Stimulated activated CD8-positive, alpha-beta memory T cell treated with anti-CD3 and anti-CD28 coated beads, Interleukin-12 subunit alpha, Interleukin-12 subunit beta, amount 100 ng/mL, for 24 hours (primary cell): ENCODE data around the gene PTPRK.
"Not testable (repeated sequence)": the region's sequence is repeated elsewhere in the genome, so short reads cannot be mapped to it uniquely, and the experiment has no call there.

Experiments used
- DNase-seq: peaks from one replicate; pipeline ENCODE4 v3.0.0-alpha.2; 2020; ENCODE audit errors: extremely low read depth

PTPRK gene

GRCh38 chr6:128018821-128019220 is 501.6 kb downstream of the PTPRK start:
- no peak for DNase-seq

- DNase-seq = no peak
Measured at GRCh38 chr6:128017288-128017687, 503.1 kb downstream of the PTPRK start.

DNA sequence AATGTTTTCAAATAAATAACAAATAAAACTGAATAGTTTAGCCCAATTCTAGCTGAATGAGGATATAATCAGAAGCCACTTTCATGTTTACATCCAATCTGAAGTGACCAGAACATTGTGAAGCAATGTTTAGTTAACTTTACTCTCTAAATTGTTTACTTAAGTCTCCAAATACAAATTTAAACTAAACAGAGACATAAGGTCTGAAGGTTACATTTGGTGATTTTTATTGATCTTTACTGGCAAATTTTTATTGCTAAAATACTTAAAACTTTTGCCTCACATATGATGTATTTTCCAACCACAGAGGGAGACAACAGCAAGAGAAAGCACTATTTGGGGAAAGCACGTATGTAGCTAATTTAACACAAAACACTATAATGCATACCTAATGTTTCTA is 512.7 kb downstream of the PTPRK start:
- DNase-seq = no peak

GRCh38 chr6:128005009-128005408 is 515.4 kb downstream of the PTPRK start:
- DNase-seq = no peak

- DNase-seq = no peak
Measured at GRCh38 chr6:128000363-128000762, 520.0 kb downstream of the PTPRK start.

GRCh38 chr6:127998985-127999384 is 521.4 kb downstream of the PTPRK start:
- no peak for DNase-seq

DNA sequence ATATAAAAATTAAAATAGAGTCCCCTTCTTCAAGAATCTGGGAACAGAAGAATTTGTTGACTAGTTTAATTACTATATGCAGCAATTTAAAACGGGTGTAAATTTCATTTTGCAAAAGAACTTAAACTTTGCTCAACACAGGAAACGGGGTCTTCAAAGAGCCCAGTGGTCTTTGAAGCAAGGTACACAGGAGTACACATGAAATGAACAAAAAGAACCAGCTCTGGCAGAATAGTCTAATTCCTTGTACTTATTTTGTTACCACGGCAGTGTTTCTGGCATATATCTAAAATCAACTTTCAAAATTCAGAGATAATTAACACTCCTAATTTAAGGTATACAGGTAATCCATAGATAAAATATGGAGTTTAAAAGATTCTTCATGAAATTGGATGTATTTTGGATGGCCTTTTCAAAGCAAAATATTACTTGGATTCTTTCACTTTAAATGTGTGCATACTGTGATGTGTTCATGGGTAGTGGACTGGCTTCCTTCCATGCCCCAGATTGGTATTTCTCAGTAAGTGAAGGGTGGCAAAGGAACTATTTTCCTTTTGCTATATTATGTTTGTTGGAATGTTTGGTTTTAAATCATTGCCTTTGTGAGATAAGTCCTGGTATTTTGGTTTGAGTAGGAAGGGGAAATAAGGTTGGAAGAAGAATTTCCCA is 522.8 kb downstream of the PTPRK start:
- DNase-seq = no peak

DNA sequence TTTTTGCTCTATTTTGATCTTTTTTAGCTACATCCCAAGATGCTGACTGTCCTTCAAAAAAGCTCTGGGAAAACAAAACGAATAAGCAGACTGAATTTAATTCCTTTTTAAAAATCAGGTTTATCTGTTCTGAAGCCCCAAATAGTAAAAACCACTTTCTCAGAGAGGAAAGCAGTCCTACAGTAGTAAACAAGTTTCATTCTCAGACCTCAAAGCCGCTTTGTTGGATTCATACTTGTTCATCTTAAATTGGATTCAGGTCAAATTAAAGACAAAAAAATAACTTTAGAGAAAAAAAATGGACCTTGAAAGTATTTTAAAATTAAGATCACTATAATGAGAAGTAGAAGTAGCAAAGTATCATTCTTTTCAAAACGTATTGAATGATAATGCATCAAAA is 523.5 kb downstream of the PTPRK start:
- no peak for DNase-seq

- no peak for DNase-seq
Measured at GRCh38 chr6:127992144-127992543, 528.3 kb downstream of the PTPRK start.

- no peak for DNase-seq
Measured at GRCh38 chr6:127990074-127990473, 530.3 kb downstream of the PTPRK start.

DNA sequence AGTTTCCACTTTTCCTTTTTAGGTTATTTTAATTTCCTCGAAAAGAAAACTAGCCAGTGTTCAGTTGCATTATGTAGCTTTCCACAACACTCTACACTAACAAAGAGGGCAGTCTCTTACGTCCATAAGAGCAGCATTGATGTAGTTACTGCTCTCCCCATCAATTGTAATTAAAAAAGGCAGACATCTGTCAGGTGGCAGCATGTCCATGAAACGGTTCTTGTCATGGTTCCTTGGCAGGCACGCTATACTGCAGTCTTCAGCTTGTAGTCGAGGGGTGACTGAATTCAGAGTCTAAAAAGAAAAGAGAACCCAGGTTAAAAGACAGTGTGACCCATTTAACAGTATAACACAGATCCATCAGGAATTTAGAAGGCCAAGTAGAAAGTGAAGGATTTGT is 539.4 kb downstream of the PTPRK start:
- DNase-seq = no peak

DNA sequence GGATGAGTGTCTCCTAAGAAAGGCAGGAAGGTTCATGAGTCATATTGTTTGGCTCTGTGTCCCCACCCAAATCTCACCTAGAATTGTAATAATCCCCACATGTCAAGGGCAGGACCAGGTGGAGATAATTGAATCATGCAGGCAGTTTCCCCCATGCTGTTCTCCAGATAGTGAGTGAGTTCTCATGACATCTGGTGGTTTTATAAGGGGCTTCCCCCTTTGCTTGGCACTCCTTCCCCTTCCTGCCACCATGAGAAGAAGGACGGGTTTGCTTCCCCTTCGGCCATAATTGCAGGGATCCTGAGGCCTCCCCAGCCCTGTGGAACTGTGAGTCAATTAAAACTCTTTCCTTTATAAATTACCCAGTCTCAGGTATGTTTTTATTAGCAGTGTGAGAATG is 542.2 kb downstream of the PTPRK start:
- DNase-seq = not testable (repeated sequence)

DNA sequence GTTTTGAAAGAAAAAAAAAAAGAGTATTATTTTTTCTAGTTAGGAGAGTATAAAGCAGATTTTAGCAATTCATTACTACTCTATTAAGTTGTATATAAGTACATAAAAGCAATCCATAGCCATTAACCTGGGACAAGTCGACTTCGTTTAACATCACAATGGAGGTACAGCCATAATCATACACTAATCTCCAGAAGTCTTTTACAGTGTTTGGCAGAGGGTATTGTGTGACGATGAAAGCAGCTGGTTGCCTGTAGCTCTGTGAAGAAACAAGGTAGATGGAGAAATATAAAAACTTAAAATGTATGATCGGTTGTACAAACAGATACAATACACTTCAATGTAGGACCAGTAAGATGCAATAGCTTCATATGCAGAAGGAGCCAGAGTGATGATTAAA is 543.6 kb downstream of the PTPRK start:
- DNase-seq = no peak

GRCh38 chr6:127976111-127976510 is 544.3 kb downstream of the PTPRK start:
- no peak for DNase-seq

- DNase-seq = no peak
Measured at GRCh38 chr6:127972815-127973214, 547.6 kb downstream of the PTPRK start.

DNA sequence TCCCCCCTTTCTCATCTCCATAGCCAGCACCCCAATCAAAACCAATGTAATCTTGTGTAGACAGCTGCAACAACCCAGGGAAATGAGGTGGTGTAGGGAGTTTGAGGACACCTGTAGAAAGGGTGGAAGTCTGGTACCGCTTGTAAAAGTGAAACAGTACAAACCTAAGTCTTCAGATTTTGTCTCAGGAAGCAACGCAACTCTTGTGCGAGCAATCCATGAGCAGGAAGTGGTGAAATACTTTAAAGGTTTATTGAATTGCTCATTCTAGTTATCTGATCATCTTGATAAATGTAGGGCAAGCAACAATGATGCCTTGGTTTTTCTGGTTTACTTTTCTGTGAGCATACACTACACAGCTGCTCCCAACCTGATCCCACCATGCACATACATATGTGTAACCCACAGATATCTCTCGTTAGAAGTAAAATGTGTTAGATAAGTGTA is 548.4 kb downstream of the PTPRK start:
- DNase-seq = no peak

DNA sequence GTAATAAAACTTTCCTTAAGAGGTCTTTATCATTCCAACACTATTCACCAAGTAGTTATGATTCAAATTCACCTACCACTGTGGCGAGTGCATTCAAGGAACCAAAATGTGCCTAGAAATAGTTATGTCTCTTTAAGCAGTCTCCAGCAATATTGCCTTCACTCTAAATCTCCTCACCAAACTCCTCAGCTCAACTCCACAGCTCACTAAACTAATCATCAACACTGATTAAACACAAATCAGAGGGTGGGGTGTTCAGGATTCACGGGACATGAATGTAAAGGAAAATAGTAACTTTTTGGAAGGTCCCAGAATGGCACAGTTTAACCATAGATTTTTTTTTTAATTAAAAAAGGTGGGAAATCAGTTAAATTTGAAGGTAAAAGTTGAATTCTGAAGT is 549.0 kb downstream of the PTPRK start:
- no peak for DNase-seq

- no peak for DNase-seq
Measured at GRCh38 chr6:127969701-127970100, 550.7 kb downstream of the PTPRK start.

DNA sequence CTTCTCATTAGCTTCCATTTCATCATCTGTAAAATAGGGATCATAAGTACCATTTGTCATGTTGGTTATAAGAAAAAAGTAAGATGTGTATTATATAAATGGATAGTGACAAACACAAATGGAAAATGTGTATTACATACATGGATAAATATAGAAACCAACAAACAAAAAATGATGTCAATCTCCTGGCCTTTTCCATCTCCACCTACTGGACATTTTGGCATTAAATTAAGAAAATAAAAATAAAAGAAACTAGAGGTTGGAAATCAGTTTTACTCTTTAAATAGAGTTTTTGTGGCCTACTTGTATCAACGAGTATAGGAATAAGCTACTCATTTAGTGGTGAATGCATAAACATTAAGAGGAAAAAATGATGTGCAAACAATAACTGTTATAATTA is 552.0 kb downstream of the PTPRK start:
- DNase-seq = no peak

- no peak for DNase-seq
Measured at GRCh38 chr6:127967708-127968107, 552.7 kb downstream of the PTPRK start.

DNA sequence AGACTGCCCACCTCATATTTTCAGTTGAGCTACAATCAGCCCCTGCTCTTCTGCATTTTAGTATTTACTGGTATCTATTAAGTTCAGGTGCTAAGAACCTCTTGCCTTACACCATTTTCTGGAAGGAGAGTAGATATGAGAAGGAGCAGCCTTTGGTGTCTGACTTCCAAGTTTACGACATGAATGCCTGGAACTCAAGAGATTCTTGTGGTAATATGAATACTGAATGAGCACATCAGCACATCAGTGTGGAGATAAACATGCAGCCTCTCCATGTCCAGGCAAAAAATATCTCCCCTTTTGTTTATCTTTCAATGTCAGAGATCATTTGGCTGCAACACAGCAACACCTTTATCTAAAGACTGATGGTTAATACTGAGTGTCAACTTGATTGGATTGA is 553.8 kb downstream of the PTPRK start:
- no peak for DNase-seq

GRCh38 chr6:127963495-127963894 is 556.9 kb downstream of the PTPRK start:
- DNase-seq = no peak

DNA sequence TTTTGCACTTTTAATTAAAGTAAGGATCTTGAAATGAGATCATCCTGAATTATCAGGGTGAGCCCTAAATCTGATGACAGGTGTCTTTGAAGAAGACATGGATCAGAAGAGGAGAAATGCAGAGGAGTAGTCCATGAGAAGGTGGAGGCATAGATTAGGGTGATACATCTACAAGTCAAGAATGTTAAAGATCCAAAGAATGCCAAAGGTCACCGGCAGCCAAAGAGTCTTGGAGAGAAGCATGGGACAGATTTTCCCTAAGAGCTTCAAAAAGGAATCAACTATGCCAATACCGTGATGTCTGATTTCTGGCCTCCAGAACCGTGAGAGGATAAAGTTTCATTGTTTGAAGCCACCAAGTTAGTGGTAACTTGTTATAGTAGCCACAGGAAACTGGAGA is 560.5 kb downstream of the PTPRK start:
- no peak for DNase-seq

GRCh38 chr6:127956956-127957355 is 563.4 kb downstream of the PTPRK start:
- no peak for DNase-seq
